Stimulated activated CD8-positive, alpha-beta memory T cell treated with anti-CD3 and anti-CD28 coated beads, Interleukin-4, amount 100 ng/mL, for 1 hour (primary cell): ENCODE data around the gene GALNS.

Experiments used
- DNase-seq, 2 donors: peaks; one replicate each; pipeline ENCODE4 v3.0.0-alpha.2; 2020; ENCODE audit warnings: low read depth in 2 of 2, low spot score in 1 of 2

GALNS gene

DNA sequence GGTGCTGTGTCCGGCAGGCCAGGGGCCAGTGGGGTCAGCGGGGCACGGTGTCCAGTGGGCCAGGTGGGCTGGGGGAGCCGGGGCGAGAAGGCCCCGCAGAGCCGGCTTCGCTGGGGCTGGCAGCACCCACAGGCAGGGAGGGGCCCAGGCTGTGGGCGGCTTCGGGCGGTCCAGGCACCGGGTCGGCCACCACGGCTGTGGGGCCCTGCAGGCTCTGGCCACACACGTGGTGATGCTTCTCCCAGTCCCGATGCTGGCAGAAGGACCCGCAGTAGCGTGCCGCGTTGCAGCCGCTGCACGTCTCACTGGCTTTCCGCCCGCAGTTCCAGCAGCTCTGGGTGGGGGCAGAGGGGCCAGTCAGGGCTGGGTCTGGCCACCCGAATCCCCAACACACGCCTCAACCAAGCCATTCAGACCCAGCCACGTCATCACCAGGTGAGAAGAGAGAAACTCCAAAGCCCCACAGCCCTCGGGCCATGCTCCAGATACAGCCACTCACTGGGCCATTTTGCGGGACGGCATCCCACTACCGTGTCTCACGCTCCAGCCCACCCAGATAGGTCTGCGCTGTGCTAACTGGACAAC is 20.3 kb upstream of the GALNS start:
- no peak for DNase-seq

GRCh38 chr16:88875703-88876234 is 19.0 kb upstream of the GALNS start:
- no peak for DNase-seq

- no peak for DNase-seq
Measured at GRCh38 chr16:88874938-88875599, 18.3 kb upstream of the GALNS start.

GRCh38 chr16:88872650-88873331 is 16.0 kb upstream of the GALNS start:
- no peak for DNase-seq

GRCh38 chr16:88871730-88872416 is 15.1 kb upstream of the GALNS start:
- no peak for DNase-seq

GRCh38 chr16:88871349-88871702 is 14.6 kb upstream of the GALNS start:
- DNase-seq: no peak

DNA sequence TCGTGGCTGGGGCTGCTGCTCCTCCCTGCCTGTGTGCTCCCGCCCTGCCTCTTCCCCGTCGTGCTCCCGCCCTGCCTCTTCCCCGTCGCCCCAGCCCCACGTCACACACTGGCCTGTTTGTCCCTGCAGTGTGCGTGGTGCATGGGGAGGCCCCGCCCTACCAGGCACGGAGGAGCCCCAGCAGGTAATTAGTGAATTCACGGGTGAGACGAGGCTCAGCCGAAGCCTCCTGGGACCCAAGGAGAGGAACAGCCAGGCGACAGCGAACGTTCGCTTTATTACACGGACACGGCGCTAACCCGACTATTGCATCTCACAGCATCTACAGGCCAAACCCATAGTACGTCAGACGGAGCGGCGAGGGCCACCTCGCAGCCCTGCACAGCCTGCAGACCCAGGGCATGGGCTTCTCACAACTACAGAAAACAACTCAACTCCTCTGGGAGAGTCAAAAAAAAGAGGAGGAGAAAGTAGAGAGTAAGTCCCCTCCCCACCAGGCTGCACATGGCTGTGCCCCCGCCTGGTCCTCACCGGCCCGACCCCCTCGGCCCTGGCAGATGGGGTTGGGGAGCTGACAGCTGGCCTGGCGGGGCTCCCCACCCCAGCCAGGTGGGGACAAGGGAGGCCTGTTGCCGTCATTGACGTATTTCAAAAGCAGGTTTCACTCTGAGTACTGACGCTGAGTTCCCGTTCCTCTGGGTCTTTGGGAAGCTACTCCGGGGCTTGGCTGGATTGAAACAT is 14.0 kb upstream of the GALNS start:
- DNase-seq: no peak

DNA sequence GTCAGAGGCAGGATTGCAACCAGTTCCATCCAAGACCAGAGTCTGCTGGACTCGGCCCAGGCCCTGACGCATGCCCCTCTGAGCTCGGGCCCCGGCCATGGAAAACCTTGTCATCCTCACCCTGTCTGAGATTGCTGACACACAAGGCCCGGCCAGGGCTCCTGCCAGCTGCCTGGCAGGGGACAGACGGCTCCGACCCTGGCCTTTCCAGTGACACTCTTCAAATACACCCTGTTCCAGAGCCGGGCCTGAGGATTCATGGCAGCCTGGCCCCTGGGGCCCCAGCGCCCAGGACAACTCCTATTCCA is 12.9 kb upstream of the GALNS start:
- DNase-seq: no peak

DNA sequence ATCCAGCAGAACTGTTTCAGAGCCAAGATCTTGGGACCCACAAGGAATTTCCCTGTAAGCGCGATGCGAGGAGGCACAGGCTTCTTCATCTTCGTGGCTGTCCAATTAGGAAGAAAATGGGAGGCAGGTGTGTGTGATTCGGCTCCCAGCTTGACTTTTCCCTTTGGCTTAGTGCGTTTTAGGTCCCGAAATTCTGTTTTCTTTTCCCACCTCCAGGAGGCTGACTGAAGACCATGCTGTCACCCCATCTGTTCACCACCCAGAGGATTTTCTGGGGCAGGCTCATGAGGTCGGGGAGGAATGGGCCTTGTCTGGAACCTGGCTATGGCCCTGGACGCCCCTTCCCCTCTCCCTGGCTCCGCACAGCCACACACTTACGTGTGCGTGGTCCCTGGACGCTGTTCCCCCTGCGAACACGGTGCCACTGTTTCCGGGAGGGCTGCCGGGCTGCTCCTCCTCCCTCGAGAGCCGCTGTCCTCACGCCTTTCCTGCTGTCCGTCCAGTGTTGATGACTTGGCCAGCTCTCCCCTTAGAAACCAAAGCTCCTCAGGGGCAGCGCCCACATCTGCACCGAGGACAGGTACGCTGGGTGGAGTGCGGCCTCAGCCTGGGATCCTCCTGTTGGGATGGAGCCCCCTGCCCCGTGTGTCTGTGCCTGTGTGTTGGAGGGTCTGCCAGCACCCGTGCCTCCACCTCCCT is 12.4 kb upstream of the GALNS start:
- no peak for DNase-seq

DNA sequence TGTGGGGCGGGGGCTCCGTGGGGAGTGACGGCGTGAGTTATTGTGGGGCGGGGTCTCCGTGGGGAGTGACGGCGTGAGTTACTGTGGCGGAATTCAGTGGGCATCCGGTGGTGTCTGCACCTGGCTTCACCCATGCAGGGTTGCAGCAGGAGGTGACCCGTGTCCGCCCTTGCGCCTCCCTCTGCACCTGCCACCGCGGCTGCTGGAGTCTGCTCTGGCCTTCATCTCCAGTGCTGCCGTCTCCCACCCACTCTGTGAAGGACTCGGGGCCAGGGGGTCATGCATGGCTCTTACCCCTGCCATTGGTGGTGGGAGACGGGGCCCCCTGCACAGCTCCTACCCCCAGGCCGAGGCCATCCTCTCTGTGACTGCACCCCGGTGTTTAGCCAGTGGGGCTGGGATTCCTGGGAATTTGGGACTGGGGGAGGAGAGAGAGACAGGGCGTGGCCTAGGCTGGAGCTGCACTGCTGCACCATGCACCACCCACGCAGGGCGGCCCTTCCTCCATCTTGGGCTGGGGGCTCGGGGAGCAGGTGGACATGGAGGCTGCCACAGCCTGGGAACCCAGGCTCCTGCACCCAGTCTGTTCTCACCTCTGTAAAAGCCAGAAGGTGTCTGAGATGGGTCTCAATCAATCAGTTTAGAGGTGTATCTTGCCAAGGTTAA is 11.0 kb upstream of the GALNS start:
- DNase-seq: no peak

DNA sequence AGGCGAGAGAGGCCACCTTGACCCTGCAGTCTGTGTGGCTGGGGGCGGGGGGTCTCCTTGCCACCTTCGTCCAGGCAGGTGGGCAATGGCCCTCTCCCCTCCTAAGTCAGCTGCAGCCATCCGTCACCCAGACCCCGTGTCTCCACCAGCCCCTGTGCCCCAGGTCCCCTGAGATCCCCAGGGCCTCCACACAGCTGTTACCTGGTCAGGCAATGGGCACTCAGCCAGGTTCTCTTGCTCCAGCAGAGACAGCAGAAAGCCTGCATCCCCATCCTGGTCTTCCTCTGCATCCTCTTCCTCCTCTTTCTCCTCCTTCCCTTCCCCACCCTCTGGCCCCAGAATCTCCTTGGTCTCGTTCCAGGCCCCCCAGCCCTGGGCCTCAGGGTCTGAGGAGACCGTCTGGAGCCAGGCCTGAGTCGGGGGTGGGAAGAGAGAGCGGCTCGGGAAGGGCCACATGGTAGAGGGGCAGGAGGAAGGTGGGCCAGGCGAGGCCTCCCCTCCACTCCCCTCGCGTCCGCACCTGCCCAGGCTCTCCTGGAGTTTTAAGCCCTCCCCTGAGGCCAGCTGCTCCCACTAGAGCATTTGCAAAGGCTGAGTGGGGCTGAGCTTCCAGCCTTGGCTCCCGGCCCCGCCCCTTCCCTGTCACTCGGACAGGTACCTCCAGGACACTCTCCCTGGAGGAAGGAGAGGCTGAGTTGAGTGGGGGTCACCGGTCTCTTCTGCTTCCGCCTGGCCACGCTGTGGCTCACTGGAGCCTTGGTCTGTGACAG is 9.6 kb upstream of the GALNS start, which contains the start of gene PABPN1L:
Gene PABPN1L, minus strand, starts transcription at position 510 of the 770 bp plus-strand sequence. Its CDS starts 54 bp downstream, at position 456.
- no peak for DNase-seq

DNA sequence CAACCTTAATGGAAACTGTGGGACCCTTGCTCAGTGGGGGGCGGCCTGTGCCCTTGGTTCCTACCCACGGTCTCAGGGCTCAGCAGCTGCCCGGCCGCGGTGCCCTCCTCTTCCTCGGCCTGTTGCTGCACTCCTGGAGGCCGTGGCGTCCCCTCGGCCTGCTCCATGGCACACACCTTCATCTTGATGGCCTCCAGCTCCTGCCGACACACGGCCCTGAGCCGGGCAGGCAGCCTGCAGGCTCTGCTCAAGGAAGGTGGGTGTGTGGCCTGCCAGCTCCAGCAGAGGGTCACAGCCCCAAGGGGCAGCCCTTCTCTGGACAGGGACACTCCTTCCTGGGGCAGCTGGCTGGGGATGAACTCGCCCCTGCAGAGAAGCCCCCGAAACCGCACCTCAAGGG is 9.0 kb upstream of the GALNS start:
- no peak for DNase-seq

DNA sequence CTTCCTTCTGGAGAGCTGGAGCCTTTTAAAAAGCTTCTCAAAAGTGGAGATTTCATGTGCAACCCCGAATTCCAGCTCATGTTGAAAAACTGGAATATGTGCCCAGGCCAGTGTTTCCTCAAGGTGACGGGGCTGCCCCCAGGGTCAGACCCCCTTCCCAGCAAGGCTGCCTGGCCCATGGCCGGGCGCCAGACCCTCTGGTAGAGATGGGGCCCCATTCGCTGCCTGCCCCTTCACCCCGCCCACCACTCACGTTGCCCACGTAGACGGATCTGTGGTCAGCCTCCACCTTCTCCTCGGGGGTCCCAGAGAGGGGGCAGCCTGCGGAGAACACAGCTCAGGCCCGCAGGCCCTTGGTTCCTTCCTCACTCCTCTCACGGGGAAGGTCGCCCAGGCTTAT is 8.6 kb upstream of the GALNS start:
- DNase-seq: no peak

DNA sequence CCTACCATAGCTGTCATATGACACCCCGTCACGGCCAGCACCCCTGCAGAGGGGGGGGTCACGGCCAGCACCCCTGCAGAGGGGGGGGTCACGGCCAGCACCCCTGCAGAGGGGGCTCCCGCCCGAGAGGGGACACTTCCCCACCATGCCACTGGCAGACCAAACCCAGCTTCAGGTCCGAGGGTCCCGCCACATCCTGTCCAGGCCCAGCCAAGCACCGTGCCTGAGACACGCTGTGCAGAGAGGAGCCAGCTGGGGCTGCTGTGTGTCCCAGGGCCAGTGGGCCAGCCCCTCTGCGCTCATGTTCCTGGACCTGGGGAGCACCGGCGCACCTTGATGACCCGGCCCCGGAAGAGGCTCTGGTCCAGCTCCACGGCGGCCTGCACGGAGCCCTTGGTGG is 7.8 kb upstream of the GALNS start:
- no peak for DNase-seq

- DNase-seq: no peak
Measured at GRCh38 chr16:88864099-88864498, 7.4 kb upstream of the GALNS start.

- DNase-seq: no peak
Measured at GRCh38 chr16:88863426-88863825, 6.7 kb upstream of the GALNS start.

DNA sequence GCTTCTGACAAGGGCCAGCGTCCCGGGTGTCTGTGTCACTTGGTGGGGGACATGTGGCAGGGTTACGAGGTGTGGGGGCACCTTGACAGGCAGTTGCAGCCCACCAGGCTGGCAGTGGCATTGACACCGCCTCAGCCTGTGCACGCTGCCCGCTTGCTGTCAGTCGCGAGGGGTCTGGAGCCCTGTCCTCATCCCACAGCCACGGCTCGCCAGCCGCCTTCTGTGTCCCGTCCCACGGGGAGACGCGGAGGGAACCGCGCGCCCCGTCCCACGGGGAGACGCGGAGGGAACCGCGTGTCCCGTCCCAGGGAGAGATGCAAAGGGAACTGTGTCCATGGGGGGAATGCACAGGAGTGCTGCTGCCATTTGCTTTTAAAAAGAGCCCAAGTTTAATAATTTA is 6.2 kb upstream of the GALNS start:
- DNase-seq: no peak

GRCh38 chr16:88861359-88861758 is 4.6 kb upstream of the GALNS start:
- no peak for DNase-seq

GRCh38 chr16:88859381-88860091 is 2.8 kb upstream of the GALNS start:
- DNase-seq: no peak
